ENCODE data around the gene RDH13.
"Not testable (repeated sequence)": the region's sequence is repeated elsewhere in the genome, so short reads cannot be mapped to it uniquely, and the experiment has no call there.

RDH13 gene

GRCh38 chr19:55075371-55075998, 12.5 kb upstream of the RDH13 start, which contains the start of gene EPS8L1:
Gene EPS8L1 (plus strand): TSS chr19:55075869. CDS start chr19:55076445, 576 bp downstream.
- Histone ChIP-seq H3K9me3 (ENCODE audit: control insufficient read depth in 2 of 2, low read length in 2 of 2) (peaks cover 4 to 5% of the 10 kb centered on the region in 2 donors), H3K9ac (ENCODE audit: low read length in 2 of 2) (no peak within 1 kb of the TSS), H3K4me1 (ENCODE audit: control insufficient read depth, insufficient read depth, low read length) (peaks cover 4% of the 10 kb centered on the region), H3K27ac (ENCODE audit: low read length) (no peak within 1 kb of the TSS), H3K4me3 (ENCODE audit: low read length in 2 of 2) (no peak within 1 kb of the TSS), H3K27me3 (ENCODE audit: control insufficient read depth in 1 of 2, insufficient read depth in 2 of 2, low read length in 2 of 2) (peaks cover 42 to 50% of the 10 kb centered on the region in 2 donors), H3K36me3 (ENCODE audit: control insufficient read depth in 2 of 2, insufficient read depth in 2 of 2, low read length in 2 of 2) (no peaks in the 10 kb centered on the region)

- peaks cover 43% of the 10 kb centered on the region in 2 donors for H3K27me3 ChIP-seq (ENCODE audit: control insufficient read depth in 1 of 2, insufficient read depth in 2 of 2, low read length in 2 of 2)
- peaks cover 3% of the 10 kb centered on the region for H3K4me1 ChIP-seq (ENCODE audit: control insufficient read depth, insufficient read depth, low read length)
- no peak overlapping the region for H3K9ac ChIP-seq (ENCODE audit: low read length in 2 of 2)
- H3K36me3 ChIP-seq (ENCODE audit: control insufficient read depth in 2 of 2, insufficient read depth in 2 of 2, low read length in 2 of 2) = no peaks in the 10 kb centered on the region
- no peak overlapping the region for H3K4me3 ChIP-seq (ENCODE audit: low read length in 2 of 2)
- H3K9me3 ChIP-seq (ENCODE audit: control insufficient read depth in 2 of 2, low read length in 2 of 2) = peaks cover 4 to 8% of the 10 kb centered on the region in 2 donors
- H3K27ac ChIP-seq (ENCODE audit: low read length) = no peak overlapping the region
These were observed 9.0 kb upstream of the RDH13 start for GRCh38 chr19:55071913-55072312.

- Histone ChIP-seq H3K9me3 (ENCODE audit: control insufficient read depth in 2 of 2, low read length in 2 of 2) (peaks cover 4 to 8% of the 10 kb centered on the region in 2 donors), H3K9ac (ENCODE audit: low read length in 2 of 2) (no peak overlapping the region), H3K36me3 (ENCODE audit: control insufficient read depth in 2 of 2, insufficient read depth in 2 of 2, low read length in 2 of 2) (no peaks in the 10 kb centered on the region), H3K4me3 (ENCODE audit: low read length in 2 of 2) (no peak overlapping the region), H3K4me1 (ENCODE audit: control insufficient read depth, insufficient read depth, low read length) (peaks cover 3% of the 10 kb centered on the region), H3K27me3 (ENCODE audit: control insufficient read depth in 1 of 2, insufficient read depth in 2 of 2, low read length in 2 of 2) (peaks cover 40 to 42% of the 10 kb centered on the region in 2 donors), H3K27ac (ENCODE audit: low read length) (no peak overlapping the region)
These were observed 8.2 kb upstream of the RDH13 start for GRCh38 chr19:55071129-55071502.

- Histone ChIP-seq H3K27me3 (ENCODE audit: control insufficient read depth in 1 of 2, insufficient read depth in 2 of 2, low read length in 2 of 2) (peaks cover 40% of the 10 kb centered on the region in 2 donors), H3K4me1 (ENCODE audit: control insufficient read depth, insufficient read depth, low read length) (peaks cover 3% of the 10 kb centered on the region), H3K36me3 (ENCODE audit: control insufficient read depth in 2 of 2, insufficient read depth in 2 of 2, low read length in 2 of 2) (no peaks in the 10 kb centered on the region), H3K9me3 (ENCODE audit: control insufficient read depth in 2 of 2, low read length in 2 of 2) (peaks cover 4 to 8% of the 10 kb centered on the region in 2 donors), H3K9ac (ENCODE audit: low read length in 2 of 2) (no peak overlapping the region), H3K27ac (ENCODE audit: low read length) (no peak overlapping the region), H3K4me3 (ENCODE audit: low read length in 2 of 2) (no peak overlapping the region)
These were observed 7.6 kb upstream of the RDH13 start for GRCh38 chr19:55070466-55071128.

GRCh38 chr19:55069865-55070197, 6.9 kb upstream of the RDH13 start:
- H3K4me3 ChIP-seq (ENCODE audit: low read length in 2 of 2) = no peak overlapping the region
- H3K9ac ChIP-seq (ENCODE audit: low read length in 2 of 2) = no peak overlapping the region

GRCh38 chr19:55068950-55069864, 6.3 kb upstream of the RDH13 start:
- no peak overlapping the region for H3K27ac ChIP-seq (ENCODE audit: low read length)
- peak overlapping the region in 1 of 2 donors; percentile 15 for H3K4me3 ChIP-seq (ENCODE audit: low read length in 2 of 2)
- H3K36me3 ChIP-seq (ENCODE audit: control insufficient read depth in 2 of 2, insufficient read depth in 2 of 2, low read length in 2 of 2) = no peaks in the 10 kb centered on the region
- H3K9ac ChIP-seq (ENCODE audit: low read length in 2 of 2) = no peak overlapping the region
- peaks cover 32 to 34% of the 10 kb centered on the region in 2 donors for H3K27me3 ChIP-seq (ENCODE audit: control insufficient read depth in 1 of 2, insufficient read depth in 2 of 2, low read length in 2 of 2)
- peaks cover 3% of the 10 kb centered on the region for H3K4me1 ChIP-seq (ENCODE audit: control insufficient read depth, insufficient read depth, low read length)
- H3K9me3 ChIP-seq (ENCODE audit: control insufficient read depth in 2 of 2, low read length in 2 of 2) = peaks cover 4 to 8% of the 10 kb centered on the region in 2 donors

More at GRCh38 chr19:55069865-55070197, 6.9 kb upstream of the RDH13 start:
- H3K9me3 ChIP-seq (ENCODE audit: control insufficient read depth in 2 of 2, low read length in 2 of 2) = peaks cover 4 to 8% of the 10 kb centered on the region in 2 donors
- H3K27ac ChIP-seq (ENCODE audit: low read length) = no peak overlapping the region
- H3K27me3 ChIP-seq (ENCODE audit: control insufficient read depth in 1 of 2, insufficient read depth in 2 of 2, low read length in 2 of 2) = peaks cover 33 to 35% of the 10 kb centered on the region in 2 donors
- no peaks in the 10 kb centered on the region for H3K36me3 ChIP-seq (ENCODE audit: control insufficient read depth in 2 of 2, insufficient read depth in 2 of 2, low read length in 2 of 2)
- peaks cover 3% of the 10 kb centered on the region for H3K4me1 ChIP-seq (ENCODE audit: control insufficient read depth, insufficient read depth, low read length)

- no peak overlapping the region for H3K27ac ChIP-seq (ENCODE audit: low read length)
- H3K36me3 ChIP-seq (ENCODE audit: control insufficient read depth in 2 of 2, insufficient read depth in 2 of 2, low read length in 2 of 2) = no peaks in the 10 kb centered on the region
- H3K9ac ChIP-seq (ENCODE audit: low read length in 2 of 2) = no peak overlapping the region
- H3K27me3 ChIP-seq (ENCODE audit: control insufficient read depth in 1 of 2, insufficient read depth in 2 of 2, low read length in 2 of 2) = peaks cover 31 to 34% of the 10 kb centered on the region in 2 donors
- H3K4me3 ChIP-seq (ENCODE audit: low read length in 2 of 2) = no peak overlapping the region
- H3K9me3 ChIP-seq (ENCODE audit: control insufficient read depth in 2 of 2, low read length in 2 of 2) = peaks cover 4 to 8% of the 10 kb centered on the region in 2 donors
- H3K4me1 ChIP-seq (ENCODE audit: control insufficient read depth, insufficient read depth, low read length) = peaks cover 3% of the 10 kb centered on the region
These were observed 4.9 kb upstream of the RDH13 start for GRCh38 chr19:55067869-55068268.

- Histone ChIP-seq H3K4me1 (ENCODE audit: control insufficient read depth, insufficient read depth, low read length) (peaks cover 8% of the 10 kb centered on the region), H3K4me3 (ENCODE audit: low read length in 2 of 2) (no peak overlapping the region), H3K27ac (ENCODE audit: low read length) (no peak overlapping the region), H3K9ac (ENCODE audit: low read length in 2 of 2) (no peak overlapping the region), H3K27me3 (ENCODE audit: control insufficient read depth in 1 of 2, insufficient read depth in 2 of 2, low read length in 2 of 2) (peaks cover 21 to 23% of the 10 kb centered on the region in 2 donors), H3K36me3 (ENCODE audit: control insufficient read depth in 2 of 2, insufficient read depth in 2 of 2, low read length in 2 of 2) (no peaks in the 10 kb centered on the region), H3K9me3 (ENCODE audit: control insufficient read depth in 2 of 2, low read length in 2 of 2) (peaks cover 0 to 3% of the 10 kb centered on the region in 2 donors)
These were observed 3.3 kb upstream of the RDH13 start for GRCh38 chr19:55066107-55066709.

- not testable (repeated sequence) for H3K9me3 ChIP-seq (ENCODE audit: control insufficient read depth in 2 of 2, low read length in 2 of 2); H3K4me1 ChIP-seq (ENCODE audit: control insufficient read depth, insufficient read depth, low read length); H3K36me3 ChIP-seq (ENCODE audit: control insufficient read depth in 2 of 2, insufficient read depth in 2 of 2, low read length in 2 of 2); H3K4me3 ChIP-seq (ENCODE audit: low read length in 2 of 2); H3K27ac ChIP-seq (ENCODE audit: low read length); H3K9ac ChIP-seq (ENCODE audit: low read length in 2 of 2)
- H3K27me3 ChIP-seq (ENCODE audit: control insufficient read depth in 1 of 2, insufficient read depth in 2 of 2, low read length in 2 of 2) = peaks cover 14 to 16% of the 10 kb centered on the region in 2 donors
These were observed 2.6 kb upstream of the RDH13 start for GRCh38 chr19:55065516-55065915.

- Histone ChIP-seq H3K36me3 (ENCODE audit: control insufficient read depth in 2 of 2, insufficient read depth in 2 of 2, low read length in 2 of 2) (peaks cover 3% of the 10 kb centered on the region in 2 donors), H3K4me1 (ENCODE audit: control insufficient read depth, insufficient read depth, low read length) (peaks cover 5% of the 10 kb centered on the region), H3K9ac (ENCODE audit: low read length in 2 of 2) (no peak overlapping the region), H3K27me3 (ENCODE audit: control insufficient read depth in 1 of 2, insufficient read depth in 2 of 2, low read length in 2 of 2) (peaks cover 0 to 3% of the 10 kb centered on the region in 2 donors), H3K27ac (ENCODE audit: low read length) (no peak overlapping the region), H3K9me3 (ENCODE audit: control insufficient read depth in 2 of 2, low read length in 2 of 2) (no peaks in the 10 kb centered on the region), H3K4me3 (ENCODE audit: low read length in 2 of 2) (peak overlapping the region; percentile 49 to 89)
These were observed 520 bp upstream of the RDH13 start for GRCh38 chr19:55063492-55063843.

Data from stomach smooth muscle (tissue), 2 donors.